T-helper 17 cell (primary cell): Measurements from ENCODE around the gene TRAF3. TPM values are rescaled to one million over a fixed set of nuclear protein-coding genes. Genes with fewer than 3 reads are reported as not detected.

ENCODE experiments used
- ATAC-seq: fragments of 150-1000 bp; cut with Tn5 transposase; 2 replicates; pipeline ENCODE4 v1.10.0; 2021; ENCODE audit warnings: mild to moderate bottlenecking, moderate library complexity
- DNase-seq, 3 donors: peaks; one replicate each; pipeline versions ENCODE4 v3.0.0 to v3.0.0-alpha.2; 2020 to 2021
- H3K9me3 ChIP-seq: one replicate; pipeline ENCODE4 v1.7.0; 2013; ENCODE audit warnings: low read length, mild to moderate bottlenecking; ENCODE audit not compliant: control insufficient read depth, poor library complexity, severe bottlenecking
- H3K27ac Mint-ChIP-seq: one replicate; pipeline ENCODE4 v1.8.0; 2022; ENCODE audit warnings: mild to moderate bottlenecking, moderate library complexity, mixed read lengths
- H3K27me3 Mint-ChIP-seq: one replicate; pipeline ENCODE4 v1.8.0; 2022; ENCODE audit warnings: mixed read lengths
- H3K36me3 Mint-ChIP-seq: one replicate; pipeline ENCODE4 v1.8.0; 2022; ENCODE audit warnings: low read depth, mixed read lengths
- H3K4me1 Mint-ChIP-seq: one replicate; pipeline ENCODE4 v1.8.0; 2022; ENCODE audit warnings: mild to moderate bottlenecking, mixed read lengths
- H3K4me3 Mint-ChIP-seq: one replicate; pipeline ENCODE4 v1.8.0; 2022; ENCODE audit warnings: mild to moderate bottlenecking, moderate library complexity, mixed read lengths
- total RNA-seq, 4 donors: library from RNA in 2 of 4; stranded (reverse) in 2 of 4; gene quantifications; one replicate each; pipeline ENCODE4 v1.2.3 and lab custom pipeline; 2022 to 2026

The TRAF3 gene
- total RNA-seq, 2 donors from 2014 or later: 47.8 to 54.4 TPM

DNA sequence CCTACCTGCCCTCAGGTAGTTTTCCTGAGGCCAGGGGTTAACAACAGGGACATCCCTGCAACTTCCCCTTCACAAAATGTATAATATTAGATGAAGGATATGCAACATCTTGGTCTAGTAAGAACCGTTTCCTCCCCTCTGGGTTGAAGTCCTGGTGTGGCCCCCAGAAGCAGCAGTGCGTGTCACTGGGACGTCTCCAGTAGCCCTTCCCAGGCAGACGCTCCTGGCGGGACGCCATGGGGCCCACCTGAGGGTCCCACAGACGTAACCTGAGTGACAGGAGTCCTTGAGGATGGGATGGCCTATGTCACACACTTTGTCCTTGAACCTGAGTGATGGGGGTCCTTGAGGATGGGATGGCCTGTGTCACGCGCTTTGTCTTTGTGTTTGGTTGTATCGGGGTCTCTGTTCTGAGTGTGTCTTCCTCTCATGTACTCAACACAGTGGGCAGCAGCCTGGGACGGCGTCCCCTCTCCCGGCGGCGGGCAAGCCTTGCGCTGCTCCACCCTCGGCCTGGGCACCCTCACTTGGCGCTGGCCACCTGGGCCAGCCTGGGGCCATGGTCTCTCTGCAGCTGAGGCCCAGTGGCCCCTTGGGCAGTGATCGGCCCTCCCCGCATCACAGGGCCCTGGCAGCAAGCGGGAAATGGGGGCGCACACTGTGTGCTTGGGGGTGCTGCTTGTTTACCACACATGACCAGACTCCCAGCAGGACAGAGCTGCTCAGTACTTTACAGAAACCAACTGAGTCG, 130.9 kb downstream of the TRAF3 start:
- Mint-ChIP-seq H3K27ac (peak overlapping the region; percentile 11), H3K4me3 (no peak overlapping the region), H3K4me1 (peaks cover 4% of the 10 kb centered on the region), H3K36me3 (peaks cover 3% of the 10 kb centered on the region), H3K27me3 (no peaks in the 10 kb centered on the region)
- ATAC-seq (no peak), DNase-seq (no peak)
- H3K9me3 ChIP-seq: no peaks in the 10 kb centered on the region

DNA sequence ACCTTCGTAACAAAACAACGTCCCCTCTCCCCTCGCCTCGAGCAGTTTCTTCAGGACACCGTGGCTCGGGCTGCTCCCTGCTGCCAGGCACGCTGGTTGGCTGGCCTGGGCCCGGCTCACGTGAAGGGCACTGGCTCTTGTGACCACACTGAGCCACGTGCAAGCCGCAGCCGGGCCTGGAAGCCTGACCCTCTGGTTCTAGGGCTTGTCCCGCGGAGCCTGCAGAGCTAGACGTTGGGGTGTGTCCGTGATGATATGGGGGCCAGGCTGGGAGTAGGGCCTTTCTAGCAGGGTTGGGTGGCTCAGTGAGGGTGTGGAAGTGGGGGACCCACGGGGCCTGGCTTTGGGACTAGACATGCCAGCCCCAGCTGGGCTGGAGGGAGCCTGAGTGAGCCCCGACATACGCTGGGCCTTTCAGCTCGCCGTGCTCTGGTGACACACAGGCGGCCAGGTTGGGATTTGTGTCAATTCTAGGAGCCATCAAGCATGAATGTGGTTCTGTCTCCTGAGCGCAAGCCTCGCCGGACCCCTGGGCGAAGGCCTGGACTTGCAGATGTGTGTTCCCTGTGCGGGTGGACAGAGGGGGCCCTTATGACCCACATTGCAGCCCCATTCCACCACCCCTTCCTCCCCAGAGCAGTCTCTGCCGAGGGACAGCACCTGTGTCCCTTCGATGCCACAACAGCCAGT, 131.7 kb downstream of the TRAF3 start:
- no peak for DNase-seq
- Mint-ChIP-seq H3K4me3 (no peak overlapping the region), H3K4me1 (peaks cover 4% of the 10 kb centered on the region), H3K27ac (no peak overlapping the region), H3K27me3 (no peaks in the 10 kb centered on the region), H3K36me3 (peaks cover 2% of the 10 kb centered on the region)
- H3K9me3 ChIP-seq: no peaks in the 10 kb centered on the region
- ATAC-seq: no peak

DNA sequence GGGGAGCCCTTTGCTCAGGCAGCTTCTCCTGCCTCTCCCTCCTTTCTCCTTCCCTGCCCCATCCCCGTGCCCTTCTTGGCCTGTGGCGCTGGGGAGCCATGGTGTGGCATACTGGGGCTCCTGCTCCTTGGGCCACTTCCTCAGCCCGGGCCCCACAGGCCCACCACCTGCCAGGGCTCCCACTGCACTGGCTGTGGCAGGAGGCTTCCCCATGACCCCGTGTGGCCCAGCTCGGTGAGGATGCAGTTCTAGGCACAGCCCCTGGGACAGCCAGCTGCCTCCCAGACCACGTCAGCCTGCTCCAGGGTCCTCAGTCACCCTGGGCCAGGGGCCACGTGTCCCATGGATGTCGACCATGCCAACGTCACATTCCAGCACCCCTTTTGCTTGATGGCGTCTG, 132.2 kb downstream of the TRAF3 start:
- Mint-ChIP-seq H3K27ac (no peak overlapping the region), H3K4me3 (no peak overlapping the region), H3K27me3 (no peaks in the 10 kb centered on the region), H3K36me3 (peaks cover 2% of the 10 kb centered on the region), H3K4me1 (peaks cover 4% of the 10 kb centered on the region)
- no peaks in the 10 kb centered on the region for H3K9me3 ChIP-seq
- ATAC-seq: no peak
- DNase-seq: no peak

DNA sequence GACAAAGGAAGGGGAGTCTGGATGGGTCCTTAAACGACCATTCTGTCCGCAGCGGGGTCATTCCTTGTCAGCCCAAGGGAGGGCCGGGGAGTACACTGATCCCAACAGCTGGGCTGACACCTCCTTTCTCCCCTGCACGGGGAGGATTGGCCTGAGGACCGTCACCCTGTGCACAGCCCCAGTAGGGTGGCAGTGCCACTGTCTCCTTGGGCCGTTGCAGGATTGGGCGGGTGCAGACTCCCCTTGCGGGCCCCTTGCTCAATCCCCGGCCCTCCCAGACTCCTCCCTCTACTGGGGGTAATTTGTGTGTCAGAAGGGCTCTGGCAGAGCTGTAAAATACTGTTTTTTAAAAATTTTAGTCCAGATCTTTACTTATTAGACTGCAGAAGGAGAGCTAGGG, 132.7 kb downstream of the TRAF3 start:
- H3K27me3 Mint-ChIP-seq: no peaks in the 10 kb centered on the region
- H3K27ac Mint-ChIP-seq: no peak overlapping the region
- no peak overlapping the region for H3K4me3 Mint-ChIP-seq
- DNase-seq (no peak), ATAC-seq (no peak)
- peaks cover 4% of the 10 kb centered on the region for H3K4me1 Mint-ChIP-seq
- peaks cover 2% of the 10 kb centered on the region for H3K36me3 Mint-ChIP-seq
- no peaks in the 10 kb centered on the region for H3K9me3 ChIP-seq

DNA sequence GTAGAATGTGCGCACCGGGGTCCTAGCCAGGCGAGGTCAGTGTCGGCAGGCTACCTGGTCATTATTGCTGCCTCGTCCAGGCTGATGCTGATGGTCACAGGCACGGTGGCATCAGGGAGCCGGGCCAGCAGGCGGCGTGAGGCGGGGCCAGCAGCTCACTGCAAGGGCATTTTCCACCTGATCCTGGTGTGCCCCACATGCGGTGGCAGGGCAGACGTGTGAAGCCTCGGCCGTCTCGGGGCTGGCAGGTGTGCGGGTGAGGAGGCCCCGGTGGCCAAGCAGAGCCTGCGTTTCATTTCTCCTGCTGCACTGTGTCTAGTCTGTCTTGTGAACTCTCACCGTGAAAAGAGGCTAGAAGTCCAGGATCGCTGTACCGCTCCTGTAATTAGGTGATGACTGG, 133.2 kb downstream of the TRAF3 start:
- DNase-seq: no peak
- no peaks in the 10 kb centered on the region for H3K27me3 Mint-ChIP-seq
- H3K27ac Mint-ChIP-seq: no peak overlapping the region
- H3K4me1 Mint-ChIP-seq: peaks cover 4% of the 10 kb centered on the region
- no peak for ATAC-seq
- H3K4me3 Mint-ChIP-seq: no peak overlapping the region
- H3K9me3 ChIP-seq: no peaks in the 10 kb centered on the region
- H3K36me3 Mint-ChIP-seq: peaks cover 2% of the 10 kb centered on the region

DNA sequence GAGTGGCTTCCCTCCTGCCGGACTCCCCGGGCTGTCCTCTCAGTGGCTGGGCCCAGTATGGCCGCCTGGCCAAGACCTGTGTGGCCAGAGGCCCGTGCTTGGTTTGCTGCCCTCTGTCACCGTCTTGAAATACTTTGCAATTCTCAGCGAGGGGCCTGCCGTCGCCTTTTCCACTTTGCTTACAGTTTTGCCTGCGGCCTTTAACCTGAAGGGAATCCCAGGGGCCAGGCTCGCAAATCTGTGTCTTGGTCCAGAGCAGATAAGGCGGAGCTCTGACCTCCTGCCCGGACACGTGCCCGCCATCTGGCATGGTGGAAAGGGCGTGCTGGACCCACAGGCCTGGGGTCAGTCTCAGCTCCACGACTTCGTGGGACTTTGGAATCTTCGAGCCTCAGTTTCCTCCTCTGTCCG, 134.3 kb downstream of the TRAF3 start:
- no peaks in the 10 kb centered on the region for H3K27me3 Mint-ChIP-seq
- no peak overlapping the region for H3K4me3 Mint-ChIP-seq
- H3K9me3 ChIP-seq: no peaks in the 10 kb centered on the region
- DNase-seq: no peak
- no peak for ATAC-seq
- H3K36me3 Mint-ChIP-seq: peaks cover 2% of the 10 kb centered on the region
- no peak overlapping the region for H3K27ac Mint-ChIP-seq
- H3K4me1 Mint-ChIP-seq: peaks cover 4% of the 10 kb centered on the region

DNA sequence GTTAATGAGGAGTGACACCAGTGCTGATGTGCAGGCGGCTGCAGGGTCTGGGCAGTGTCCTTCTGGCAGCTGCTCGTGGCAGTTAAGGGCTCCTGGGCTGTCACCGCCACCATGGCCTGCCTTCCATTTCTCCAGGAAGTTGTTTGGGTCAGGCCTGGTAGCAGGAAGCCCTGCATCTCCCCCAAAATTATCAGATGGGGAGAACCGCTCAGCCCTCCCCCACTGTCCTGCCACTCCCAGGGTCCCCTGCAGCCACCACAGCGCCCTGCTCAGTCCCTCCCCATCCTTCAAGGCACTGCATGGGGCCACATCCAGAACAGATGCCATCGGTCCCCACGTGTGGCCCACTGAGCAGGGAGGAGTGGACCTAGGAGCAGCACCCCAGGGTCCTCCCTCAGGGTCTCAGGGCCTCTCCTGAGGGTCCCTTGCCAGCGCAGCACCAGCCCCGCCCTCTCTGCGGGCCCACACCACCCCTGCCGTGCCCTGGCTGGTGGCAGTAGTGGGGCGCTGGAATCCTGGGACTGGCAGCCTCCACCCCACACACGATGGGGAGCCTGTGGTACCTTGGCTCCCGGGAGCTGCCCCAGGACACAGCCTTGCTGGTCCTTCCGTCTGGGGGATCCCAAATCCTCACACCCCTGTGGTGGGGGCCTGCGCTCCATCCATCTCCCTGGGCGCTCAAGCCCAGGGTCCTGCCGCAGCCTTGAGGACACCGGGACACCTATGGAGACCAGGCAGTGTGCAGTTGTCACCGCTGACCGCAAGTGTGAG, 134.9 kb downstream of the TRAF3 start:
- Mint-ChIP-seq H3K36me3 (peaks cover 2% of the 10 kb centered on the region), H3K27me3 (no peaks in the 10 kb centered on the region), H3K4me3 (no peak overlapping the region), H3K27ac (no peak overlapping the region), H3K4me1 (peaks cover 4% of the 10 kb centered on the region)
- ATAC-seq: no peak
- no peak for DNase-seq
- no peaks in the 10 kb centered on the region for H3K9me3 ChIP-seq

DNA sequence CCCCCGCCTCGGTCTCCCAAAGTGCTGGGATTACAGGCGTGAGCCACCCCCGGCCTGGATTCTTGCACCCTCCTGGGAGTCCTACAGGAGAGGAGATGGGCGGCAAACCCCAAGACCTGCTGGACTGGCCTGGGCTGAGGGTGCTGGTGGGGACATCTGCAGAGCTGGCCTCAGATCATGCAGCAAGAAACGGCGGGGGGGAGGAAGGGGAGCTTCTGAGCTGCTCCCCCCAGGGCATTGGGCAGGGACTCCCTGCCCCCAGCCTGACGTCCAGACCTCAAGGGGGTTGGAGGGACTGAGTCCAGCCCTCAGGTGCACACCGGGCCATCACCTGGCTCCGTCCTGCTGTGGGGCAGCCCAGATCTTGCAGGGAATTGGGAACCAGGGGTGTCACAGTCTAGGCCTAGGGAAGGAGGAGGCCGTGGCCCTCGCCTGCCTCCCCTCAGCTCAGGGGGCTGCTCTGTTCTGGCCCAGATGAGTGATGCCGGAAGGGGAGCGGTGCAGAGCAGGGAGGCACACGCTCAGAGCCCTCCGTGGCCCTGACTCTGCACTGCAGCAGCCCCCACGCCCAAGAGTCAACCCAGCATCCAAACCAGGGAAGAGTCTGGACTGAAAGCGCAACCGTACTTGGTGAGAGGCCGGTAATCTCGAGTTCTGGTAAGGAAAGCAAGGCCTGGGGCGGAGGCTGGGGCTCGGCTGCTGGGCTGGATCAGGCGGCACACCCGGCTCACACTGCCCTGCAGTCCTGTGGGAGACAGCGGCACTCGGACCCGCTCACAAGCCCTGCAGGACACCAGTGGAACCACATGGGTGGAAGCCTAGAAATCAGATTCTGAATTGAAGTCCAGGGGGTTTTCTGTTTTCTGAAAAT, 136.3 kb downstream of the TRAF3 start:
- Mint-ChIP-seq H3K27me3 (no peaks in the 10 kb centered on the region), H3K36me3 (no peaks in the 10 kb centered on the region), H3K4me1 (peaks cover 3% of the 10 kb centered on the region), H3K4me3 (no peak overlapping the region), H3K27ac (no peak overlapping the region)
- DNase-seq: no peak
- ATAC-seq: no peak
- H3K9me3 ChIP-seq: no peaks in the 10 kb centered on the region

DNA sequence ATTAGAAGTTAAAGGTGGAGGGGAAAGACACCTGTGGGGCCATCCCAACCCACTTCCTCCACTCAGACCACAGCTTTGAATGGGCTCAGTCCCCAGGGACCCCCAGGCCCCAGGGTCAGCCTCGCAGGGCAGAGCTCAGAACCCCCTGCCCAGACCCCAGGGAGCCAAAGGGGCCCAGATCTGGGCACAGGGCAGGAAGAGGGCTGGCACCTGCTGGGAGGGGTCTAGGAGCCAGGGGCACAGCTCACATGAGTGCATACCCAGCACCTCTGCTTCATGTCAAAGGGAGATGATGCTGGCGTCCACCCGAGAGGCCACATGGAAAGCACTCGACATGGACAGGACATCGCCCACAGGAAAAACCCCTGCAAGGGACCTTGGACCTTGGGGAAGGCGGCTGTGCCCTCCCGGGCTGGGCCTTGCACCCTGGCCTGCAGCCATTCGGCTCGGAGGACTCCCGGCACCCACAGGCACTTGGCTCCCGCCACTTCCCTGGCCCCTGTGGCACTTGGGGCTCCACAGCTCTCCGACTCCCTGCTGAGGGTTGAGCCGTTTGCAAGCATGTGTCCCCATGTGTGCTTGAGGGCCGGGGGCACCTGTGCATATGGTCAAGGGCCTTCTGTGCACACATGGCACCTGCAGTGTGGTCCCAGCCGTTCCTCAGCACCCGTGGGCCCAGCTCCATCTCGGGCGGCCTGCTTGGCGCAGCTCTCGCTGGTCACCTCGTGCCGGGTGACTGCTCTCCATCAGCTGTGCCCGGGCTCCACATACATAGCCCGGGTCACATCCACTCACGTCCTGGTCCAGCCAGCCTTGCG, 137.4 kb downstream of the TRAF3 start:
- DNase-seq (no peak), ATAC-seq (no peak)
- H3K4me3 Mint-ChIP-seq: no peak overlapping the region
- H3K27ac Mint-ChIP-seq: no peak overlapping the region
- no peaks in the 10 kb centered on the region for H3K9me3 ChIP-seq
- H3K36me3 Mint-ChIP-seq: no peaks in the 10 kb centered on the region
- H3K4me1 Mint-ChIP-seq: no peaks in the 10 kb centered on the region
- H3K27me3 Mint-ChIP-seq: no peaks in the 10 kb centered on the region

DNA sequence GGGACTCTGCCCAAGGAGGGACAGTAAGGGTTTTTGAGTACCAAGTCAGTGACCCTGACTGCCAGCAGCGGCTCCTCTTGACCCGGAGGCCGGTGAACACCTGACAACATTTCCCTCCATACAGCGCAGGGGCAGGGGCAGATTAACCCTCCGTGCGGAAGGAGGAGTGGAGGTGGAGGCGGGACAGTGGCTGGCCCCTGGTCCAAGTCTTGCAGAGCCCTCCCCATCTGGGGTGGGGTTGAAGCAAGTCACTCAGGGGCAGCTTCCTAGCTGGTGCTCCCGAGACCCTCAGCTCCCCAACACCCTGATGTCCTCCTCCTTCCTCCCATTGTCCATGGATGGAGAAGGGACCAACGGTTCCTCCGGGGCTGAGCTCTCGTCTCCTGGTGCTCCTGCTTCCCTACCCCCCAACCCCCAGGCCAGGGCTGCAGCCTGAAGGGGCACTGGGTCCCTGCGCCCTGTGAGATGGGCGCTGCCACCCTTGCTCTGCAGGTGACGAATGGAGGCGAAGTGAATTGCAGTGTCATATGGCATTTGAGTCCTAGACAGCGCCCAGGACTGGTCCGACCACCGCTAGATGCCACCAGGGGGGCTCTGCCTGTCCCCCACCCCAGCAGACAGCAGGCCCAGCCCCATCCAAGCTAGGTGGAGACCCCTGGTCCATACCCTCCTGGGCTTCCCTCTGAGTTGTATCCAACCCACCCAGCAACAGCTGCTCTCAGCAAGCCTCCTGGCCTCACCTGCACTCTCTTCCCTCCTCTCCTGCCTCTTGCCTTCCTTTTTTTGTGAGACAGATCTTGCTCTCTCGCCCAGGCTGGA, 138.3 kb downstream of the TRAF3 start:
- H3K4me3 Mint-ChIP-seq: no peak overlapping the region
- H3K36me3 Mint-ChIP-seq: no peaks in the 10 kb centered on the region
- no peak for ATAC-seq
- H3K9me3 ChIP-seq: no peaks in the 10 kb centered on the region
- no peak overlapping the region for H3K27ac Mint-ChIP-seq
- H3K4me1 Mint-ChIP-seq: no peaks in the 10 kb centered on the region
- no peaks in the 10 kb centered on the region for H3K27me3 Mint-ChIP-seq
- DNase-seq: no peak

DNA sequence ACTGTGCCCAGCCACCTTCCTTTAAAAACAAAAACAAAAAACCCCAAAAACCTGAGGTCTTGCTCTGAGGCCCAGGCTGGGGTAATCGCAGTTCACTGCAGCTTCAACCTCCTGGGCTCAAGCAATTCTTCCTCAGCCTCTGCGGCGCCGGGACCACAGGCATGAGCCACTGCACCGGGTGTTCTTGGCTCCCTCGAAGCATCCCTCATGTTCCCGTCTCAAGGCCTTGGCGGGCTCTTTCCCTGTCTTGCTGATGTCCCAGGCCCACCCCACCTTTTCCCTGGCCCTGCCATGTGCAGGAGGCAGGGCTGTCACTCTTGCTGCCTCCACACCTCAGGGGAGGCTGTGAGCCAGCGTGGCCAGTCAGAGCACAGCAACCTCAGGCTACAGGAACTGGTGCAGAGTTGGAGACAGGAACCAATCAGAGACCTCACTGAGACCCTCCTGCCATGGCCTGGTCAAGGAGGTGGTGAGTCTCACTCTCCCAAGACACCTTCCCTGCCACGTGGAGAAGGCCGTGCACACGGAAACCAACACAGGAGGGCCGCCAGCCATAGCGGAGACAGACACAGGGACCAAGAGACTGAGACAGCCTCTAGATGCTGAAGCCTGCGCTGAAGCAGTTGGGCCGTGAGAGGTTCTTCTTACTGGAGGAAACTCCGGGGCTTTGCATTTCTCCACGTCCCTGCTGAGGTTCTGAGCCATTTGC, 139.3 kb downstream of the TRAF3 start:
- DNase-seq: no peak
- no peaks in the 10 kb centered on the region for H3K4me1 Mint-ChIP-seq
- H3K9me3 ChIP-seq: no peaks in the 10 kb centered on the region
- H3K36me3 Mint-ChIP-seq: no peaks in the 10 kb centered on the region
- no peak overlapping the region for H3K4me3 Mint-ChIP-seq
- no peak overlapping the region for H3K27ac Mint-ChIP-seq
- no peaks in the 10 kb centered on the region for H3K27me3 Mint-ChIP-seq
- peak; percentile 26 for ATAC-seq
